Endometrial microvascular endothelial cells (primary cell): ENCODE measurements around the gene ATG5. TPM values are rescaled to one million over a fixed set of nuclear protein-coding genes. Genes with fewer than 3 reads are reported as not detected.

ENCODE experiments used
- in situ Hi-C: cut with HindIII; loops from 2 replicates; pipeline ENCODE4 v1.10.0; 2017; ENCODE audit warnings: low sequenced_read_pairs, low pct_unique_long_range_greater_than_20kb; ENCODE audit errors: inconsistent ontology term
- total RNA-seq: library from RNA; depleted of rRNA; stranded (reverse); fragments of >200 nt; gene quantifications from one replicate; pipeline ENCODE4 v1.2.3, GENCODE V29; 2015; ENCODE audit errors: inconsistent ontology term

The ATG5 gene
- total RNA-seq, 1 donor from 2014 or later: 51.4 TPM

GRCh38 chr6:106192824-106193223 is 132.7 kb downstream of the ATG5 start:
- in situ Hi-C loops: no loop called here

- in situ Hi-C loops: no loop called here
Observed at GRCh38 chr6:106188104-106188794, 137.3 kb downstream of the ATG5 start.

GRCh38 chr6:106187424-106187982 is 138.1 kb downstream of the ATG5 start:
- in situ Hi-C loops: no loop called here

- in situ Hi-C loops: no loop called here
Observed at GRCh38 chr6:106186714-106187113, 138.8 kb downstream of the ATG5 start.

GRCh38 chr6:106186172-106186571 is 139.4 kb downstream of the ATG5 start:
- in situ Hi-C loops: no loop called here

GRCh38 chr6:106185615-106186014 is 139.9 kb downstream of the ATG5 start:
- in situ Hi-C loops: no loop called here

GRCh38 chr6:106184629-106185028 is 140.9 kb downstream of the ATG5 start:
- in situ Hi-C loops: no loop called here

- in situ Hi-C loops: no loop called here
Observed at GRCh38 chr6:106183430-106183829, 142.1 kb downstream of the ATG5 start.

- in situ Hi-C loops: no loop called here
Observed at GRCh38 chr6:106182455-106182854, 143.1 kb downstream of the ATG5 start.

- in situ Hi-C loops: no loop called here
Observed at GRCh38 chr6:106181664-106182418, 143.7 kb downstream of the ATG5 start.

GRCh38 chr6:106180208-106180607 is 145.4 kb downstream of the ATG5 start:
- in situ Hi-C loops: no loop called here

- in situ Hi-C loops: no loop called here
Observed at GRCh38 chr6:106178900-106179299, 146.7 kb downstream of the ATG5 start.

- in situ Hi-C loops: no loop called here
Observed at GRCh38 chr6:106177786-106178185, 147.8 kb downstream of the ATG5 start.

- in situ Hi-C loops: no loop called here
Observed at GRCh38 chr6:106173124-106173879, 152.3 kb downstream of the ATG5 start.

- in situ Hi-C loops: no loop called here
Observed at GRCh38 chr6:106170030-106170791, 155.3 kb downstream of the ATG5 start.

- in situ Hi-C loops: no loop called here
Observed at GRCh38 chr6:106169517-106169916, 156.0 kb downstream of the ATG5 start.

- in situ Hi-C loops: no loop called here
Observed at GRCh38 chr6:106168097-106168888, 157.3 kb downstream of the ATG5 start.
